Bone marrow (tissue), 2 donors: ENCODE data around the gene RPL13.
"Not testable (repeated sequence)": the region's sequence is repeated elsewhere in the genome, so short reads cannot be mapped to it uniquely, and the experiment has no call there.

Source experiments
- DNase-seq, 2 donors: peaks; one replicate each; lab custom pipeline; 2025; lab: John Stamatoyannopoulos, UW

The RPL13 gene

GRCh38 chr16:89577055-89577759, 16.7 kb downstream of the RPL13 start:
- no peak for DNase-seq

DNA sequence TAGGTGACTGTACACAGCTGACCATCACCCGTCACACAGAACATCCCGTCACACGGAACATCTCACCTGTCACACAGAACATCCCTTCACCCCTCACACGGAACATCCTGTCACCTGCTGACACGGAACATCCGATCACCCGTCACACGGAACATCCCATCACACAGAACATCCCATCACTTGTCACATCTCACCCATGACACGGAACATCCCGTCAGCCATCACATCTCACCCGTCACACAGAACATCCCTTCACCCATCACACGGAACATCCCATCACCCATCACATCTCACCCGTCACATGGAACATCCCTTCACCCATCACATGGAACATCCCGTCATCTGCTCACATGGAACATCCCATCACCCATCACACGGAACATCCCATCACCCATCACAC, 18.9 kb downstream of the RPL13 start:
- DNase-seq = no peak

DNA sequence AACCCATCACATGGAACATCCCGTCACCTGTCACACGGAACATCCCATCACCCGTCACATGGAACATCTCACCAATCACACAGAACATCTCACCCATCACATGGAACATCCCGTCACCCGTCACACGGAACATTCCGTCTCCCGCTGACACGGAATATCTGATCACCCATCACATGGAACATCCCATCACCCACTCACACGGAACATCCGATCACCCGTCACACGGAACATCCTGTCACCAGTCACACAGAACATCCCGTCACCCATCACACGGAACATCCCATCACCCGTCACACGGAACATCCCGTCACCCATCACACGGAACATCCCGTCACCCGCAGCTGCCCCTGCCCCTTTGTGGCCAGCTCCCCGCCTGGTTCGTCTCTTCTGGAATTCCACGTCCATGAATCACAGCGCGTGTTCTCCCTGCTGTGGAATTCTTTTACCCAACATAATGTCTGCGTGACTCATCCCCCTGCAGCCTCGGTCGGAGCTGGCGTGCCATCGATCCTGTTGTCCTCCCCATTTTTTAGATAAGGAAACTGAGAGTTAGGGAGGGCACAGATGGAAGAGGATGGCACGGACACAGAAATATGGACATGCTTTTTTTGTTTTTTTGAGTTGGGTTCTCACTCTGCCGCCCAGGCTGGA, 20.7 kb downstream of the RPL13 start:
- no peak for DNase-seq

DNA sequence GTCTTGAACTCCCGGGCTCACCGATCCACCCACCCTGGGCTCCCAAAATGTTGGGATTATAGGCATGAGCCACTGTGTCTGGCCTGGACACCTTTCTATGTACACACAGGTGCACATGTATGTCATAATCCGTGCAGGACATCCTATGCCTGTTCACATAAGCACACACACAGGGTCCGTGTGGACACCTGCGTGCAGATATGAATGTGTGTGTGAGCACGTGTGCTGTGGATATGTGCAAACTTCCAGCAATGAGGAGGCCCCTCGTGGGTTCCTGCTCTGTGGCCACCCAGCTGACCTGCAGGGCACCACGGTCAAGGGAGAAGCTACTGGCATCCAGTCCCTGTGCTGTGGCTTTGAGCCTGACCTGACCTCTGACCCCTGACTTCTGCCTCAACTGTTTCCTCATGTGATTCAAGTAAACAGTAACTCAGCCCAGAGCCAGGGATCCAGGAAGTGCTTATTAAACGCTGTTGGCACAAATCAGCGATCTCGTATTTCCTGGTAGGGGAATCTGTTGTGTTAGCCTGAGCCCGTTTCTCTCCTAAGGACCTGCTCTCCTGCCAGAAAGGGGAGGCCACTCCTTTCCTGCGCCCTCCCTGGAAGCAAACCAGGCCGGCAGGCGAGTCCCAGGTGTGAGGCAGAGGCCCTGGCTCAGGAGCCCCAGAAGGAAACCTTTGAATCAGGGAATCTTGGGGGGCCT, 21.5 kb downstream of the RPL13 start:
- DNase-seq = no peak

DNA sequence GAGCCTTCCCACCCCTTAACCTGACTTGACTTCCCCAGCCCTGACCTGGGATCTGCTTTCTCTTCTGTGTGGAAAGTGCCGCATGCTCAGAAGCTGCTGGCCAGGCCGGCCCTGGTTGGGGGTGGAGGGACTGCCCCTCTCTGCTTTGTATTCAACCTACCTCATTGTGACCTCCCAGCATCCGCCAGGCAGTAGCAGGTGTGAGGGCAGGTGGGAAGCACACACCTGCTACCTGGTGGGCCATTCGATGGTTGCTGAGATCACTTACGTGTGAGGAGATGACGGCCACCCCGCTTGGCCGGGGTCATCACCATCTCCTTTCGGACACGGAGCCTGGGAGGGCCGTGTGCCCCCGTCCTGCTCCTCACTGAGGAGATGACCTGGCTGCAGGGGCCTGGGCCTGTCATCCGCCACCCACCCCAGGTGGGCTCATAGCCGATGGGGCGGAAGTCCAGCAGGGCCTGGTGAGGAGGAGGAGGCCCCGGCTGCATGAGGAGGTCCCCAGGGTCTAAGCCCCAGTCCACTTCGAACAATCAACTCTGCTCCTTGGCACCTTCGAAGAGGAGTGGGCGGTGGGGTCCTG, 22.2 kb downstream of the RPL13 start:
- DNase-seq = no peak

DNA sequence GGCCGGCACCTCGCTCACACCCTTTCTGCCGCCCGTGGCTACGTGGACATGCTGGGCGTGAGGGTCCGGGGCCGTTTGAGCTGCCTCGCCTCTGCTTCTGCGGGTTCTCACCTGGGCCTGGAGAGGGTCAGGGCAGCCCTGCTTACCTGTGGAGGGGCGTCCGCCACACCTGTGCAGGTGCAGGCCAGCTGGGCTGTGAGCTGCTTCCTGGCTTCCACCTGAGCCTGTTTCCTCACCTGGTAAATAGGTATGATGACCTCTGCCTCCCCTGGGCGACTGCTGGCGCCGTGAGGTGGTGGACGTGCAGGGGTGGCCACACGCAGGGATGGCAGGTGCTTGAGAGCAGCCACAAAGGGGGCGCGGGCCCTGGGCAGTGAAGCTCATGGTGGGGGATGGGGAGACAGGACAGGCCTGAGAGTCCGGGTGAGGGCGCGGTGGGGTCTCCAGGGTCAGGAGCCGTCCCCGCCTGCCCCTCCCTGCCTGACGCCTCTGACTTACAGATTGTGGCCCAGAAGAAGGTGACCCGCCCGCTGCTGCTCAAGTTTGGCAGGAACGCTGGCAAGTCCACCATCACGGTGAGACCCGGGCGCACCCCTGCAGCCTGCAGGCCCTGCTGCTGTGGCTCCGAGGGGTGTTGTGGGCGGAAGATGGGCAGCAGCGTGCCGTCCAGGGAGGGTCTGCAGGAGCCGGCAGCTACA, 22.9 kb downstream of the RPL13 start:
- no peak for DNase-seq

- DNase-seq = no peak
Observed at GRCh38 chr16:89583895-89584644, 23.6 kb downstream of the RPL13 start.

- DNase-seq = no peak
Observed at GRCh38 chr16:89584768-89585549, 24.5 kb downstream of the RPL13 start.

GRCh38 chr16:89586218-89586617, 25.7 kb downstream of the RPL13 start:
- DNase-seq = no peak

DNA sequence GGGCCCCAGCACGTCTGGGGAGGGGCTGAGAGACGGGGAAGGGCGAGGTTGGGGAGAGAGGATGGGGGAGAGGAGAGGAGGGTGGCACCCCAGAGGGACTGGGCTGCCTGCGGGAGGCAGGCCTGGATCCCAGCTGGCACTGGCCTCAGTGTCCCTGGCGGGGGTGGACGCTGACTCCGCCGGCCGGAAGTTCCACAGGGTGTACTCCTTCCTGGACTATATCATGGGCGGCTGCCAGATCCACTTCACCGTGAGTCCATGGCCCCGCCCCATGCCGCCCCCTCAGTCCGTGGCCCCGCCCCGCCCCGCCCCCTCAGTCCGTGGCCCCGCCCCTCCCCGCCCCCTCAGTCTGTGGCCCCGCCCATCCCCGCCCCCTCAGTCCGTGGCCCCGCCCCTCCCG, 26.4 kb downstream of the RPL13 start:
- DNase-seq = no peak

DNA sequence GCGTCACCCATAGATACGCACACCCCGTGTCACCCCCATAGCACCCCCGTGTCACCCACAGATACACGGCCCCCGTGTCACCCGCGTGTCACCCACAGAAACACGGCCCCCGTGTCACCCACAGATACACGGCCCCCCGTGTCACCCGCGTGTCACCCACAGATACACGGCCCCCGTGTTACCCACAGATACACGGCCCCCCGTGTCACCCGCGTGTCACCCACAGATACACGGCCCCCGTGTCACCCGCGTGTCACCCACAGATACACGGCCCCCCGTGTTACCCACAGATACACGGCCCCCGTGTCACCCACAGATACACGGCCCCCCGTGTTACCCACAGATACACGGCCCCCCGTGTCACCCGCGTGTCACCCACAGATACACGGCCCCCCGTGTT, 27.2 kb downstream of the RPL13 start:
- DNase-seq = not testable (repeated sequence)

GRCh38 chr16:89588413-89589109, 28.1 kb downstream of the RPL13 start:
- DNase-seq = no peak

DNA sequence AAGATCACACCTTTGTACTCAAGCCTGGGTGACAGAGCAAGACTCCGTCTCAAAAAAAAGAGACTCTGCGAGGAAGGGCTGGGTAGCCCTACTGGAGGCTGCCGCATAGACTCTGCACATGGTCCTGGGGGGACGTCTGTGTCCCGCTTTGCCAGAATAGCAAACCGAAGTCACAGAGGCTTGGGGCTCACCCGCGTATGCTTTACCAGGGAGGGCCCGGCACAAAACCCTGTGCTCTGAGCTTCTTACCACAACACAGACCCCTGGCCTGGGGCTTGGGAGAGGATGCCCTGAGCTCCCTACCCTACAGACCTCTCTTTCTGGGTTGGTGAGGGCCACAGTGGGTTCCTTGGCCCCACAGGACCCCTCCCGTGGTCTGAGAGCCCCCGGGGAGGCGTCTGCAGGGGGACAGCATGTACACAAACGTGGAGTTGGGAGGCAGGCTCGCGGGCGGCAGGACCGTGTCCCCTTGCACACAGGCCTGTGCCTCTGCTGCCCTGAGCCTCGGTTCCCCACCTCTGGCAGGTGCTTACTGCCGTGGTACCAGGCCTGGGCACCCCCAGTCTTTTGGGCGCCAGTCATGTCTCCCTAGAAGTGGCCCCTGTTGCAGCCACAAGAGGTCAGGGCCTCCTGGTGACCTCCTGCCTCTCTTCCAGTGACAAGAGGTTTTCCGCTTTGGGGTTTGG, 28.9 kb downstream of the RPL13 start:
- DNase-seq = no peak

GRCh38 chr16:89593841-89594240, 33.4 kb downstream of the RPL13 start:
- DNase-seq = no peak

DNA sequence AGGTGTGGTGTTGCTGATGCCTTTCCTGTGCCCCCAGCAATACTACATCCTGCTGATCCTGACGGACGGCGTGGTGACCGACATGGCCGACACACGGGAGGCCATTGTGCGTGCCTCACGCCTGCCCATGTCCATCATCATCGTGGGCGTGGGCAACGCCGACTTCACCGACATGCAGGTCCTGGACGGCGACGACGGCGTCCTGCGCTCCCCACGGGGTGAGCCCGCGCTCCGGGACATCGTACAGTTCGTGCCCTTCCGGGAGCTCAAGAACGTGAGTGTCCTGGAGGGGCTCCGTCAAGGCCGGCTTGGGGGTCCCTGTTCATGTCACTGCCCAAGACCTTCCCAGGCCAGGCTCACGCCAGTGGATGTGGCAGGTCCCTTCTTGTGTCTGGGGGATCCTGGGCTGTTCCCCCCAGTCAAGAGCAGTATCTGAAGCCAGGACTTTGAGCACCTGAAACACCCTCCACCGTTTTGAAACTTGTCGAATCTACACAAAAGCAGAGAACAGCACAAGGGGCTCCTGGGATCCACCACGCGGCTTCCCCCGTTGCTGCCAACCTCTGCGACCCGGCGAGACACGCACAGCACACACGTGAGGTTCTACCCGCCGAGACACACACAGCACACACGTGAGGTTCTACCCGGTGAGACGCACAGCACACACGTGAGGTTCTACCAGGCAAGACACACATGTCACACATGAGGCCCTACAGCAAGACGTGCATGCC, 35.0 kb downstream of the RPL13 start:
- DNase-seq = no peak

DNA sequence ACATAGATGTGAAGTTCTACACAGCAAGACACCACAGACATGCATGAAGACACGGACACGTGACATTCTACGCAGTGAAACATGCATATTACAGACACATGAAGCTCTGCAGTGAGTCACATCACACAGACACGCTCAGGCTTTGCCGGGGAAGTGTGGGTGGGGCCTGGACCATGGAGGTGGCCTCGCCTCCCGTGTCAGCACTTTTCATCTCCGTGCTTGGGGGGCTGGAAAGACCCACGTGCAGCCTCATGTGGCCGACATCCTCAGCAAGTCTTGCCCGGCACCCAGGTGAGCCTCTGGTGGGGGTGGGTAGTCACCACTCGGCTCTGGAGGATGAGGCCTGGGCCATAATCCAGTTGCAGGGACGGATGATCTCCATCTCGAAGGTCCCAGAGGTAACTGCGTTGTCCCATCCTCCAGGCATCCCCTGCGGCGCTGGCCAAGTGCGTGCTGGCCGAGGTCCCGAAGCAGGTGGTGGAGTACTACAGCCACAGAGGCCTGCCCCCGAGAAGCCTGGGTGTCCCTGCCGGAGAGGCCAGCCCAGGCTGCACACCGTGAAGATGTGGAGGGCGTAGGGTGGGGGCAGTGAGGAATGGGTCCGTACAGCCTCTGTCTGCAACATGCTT, 35.7 kb downstream of the RPL13 start:
- no peak for DNase-seq

DNA sequence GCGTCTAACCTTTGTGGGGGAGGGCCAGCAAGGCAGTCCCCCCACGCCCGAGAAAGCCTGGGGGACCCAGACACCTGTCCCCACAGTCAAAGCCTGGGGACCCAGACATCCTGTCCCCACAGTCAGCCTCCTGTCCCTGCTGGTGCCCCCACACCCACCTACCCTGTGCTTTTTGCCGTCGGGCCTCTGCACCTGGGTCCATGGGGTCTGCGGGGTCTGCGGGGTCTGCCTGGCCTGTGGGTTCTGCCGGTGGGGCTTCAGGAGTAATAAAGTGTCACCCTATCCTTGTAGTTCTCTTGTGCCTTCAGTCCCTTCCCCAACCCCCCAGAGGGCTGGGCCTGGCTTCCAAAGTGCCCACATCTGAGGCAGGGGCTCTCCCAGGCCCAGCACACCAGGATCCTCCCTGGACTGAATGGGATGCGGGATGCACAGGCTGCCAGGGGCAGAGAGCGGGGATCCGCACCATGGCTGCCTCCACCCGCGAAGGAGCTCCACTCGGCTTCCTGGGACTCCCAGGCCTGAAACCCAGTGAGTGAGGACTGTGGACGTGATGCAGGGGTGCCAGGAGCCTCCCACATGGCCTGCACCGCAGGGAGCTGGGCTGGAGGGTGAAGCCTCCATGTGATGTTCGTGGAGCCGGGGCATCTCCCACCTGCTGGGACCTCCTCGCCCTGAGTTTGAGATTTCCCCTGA, 36.6 kb downstream of the RPL13 start:
- no peak for DNase-seq

DNA sequence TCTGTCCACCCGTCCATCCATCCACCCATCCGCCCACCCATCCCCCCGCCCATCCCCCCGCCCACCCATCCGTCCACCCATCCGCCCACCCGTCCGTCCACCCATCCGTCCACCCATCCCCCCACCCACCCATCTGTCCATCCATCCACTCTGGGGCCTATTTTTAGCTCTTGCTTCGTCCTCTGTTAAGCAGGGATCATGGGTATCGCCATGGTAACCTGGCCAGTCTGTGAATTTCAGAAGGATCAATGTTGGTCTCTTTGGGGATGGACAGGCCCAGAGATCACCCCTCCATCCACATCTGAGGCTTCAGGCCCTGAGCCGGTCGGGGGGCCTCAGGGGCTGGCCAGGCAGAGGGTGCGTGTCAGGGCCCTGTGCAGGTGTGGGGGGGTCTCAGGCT, 37.7 kb downstream of the RPL13 start:
- DNase-seq = no peak
